Measurements from ENCODE around the gene NXPE3.

GRCh38 chr3:101850246-101851051 is 71.4 kb downstream of the NXPE3 start:
- TF ChIP-seq CTCF (IDR thresholded peaks at IDR 0.05) (peak in 1 of 5 experiments; percentile 8), POLR2A (IDR thresholded peaks at IDR 0.05) (peak; percentile 15 to 21)

All from tibial nerve (tissue), 3 donors.